Spleen (tissue), 11 donors: ENCODE data around the gene INTS6L. TPM values are rescaled to one million over a fixed set of nuclear protein-coding genes. Genes with fewer than 3 reads are reported as not detected.
A peak's percentile ranks its signal among the peaks of the same experiment; 100 is the strongest.

Experiments used
- DNase-seq: peaks from one replicate; pipeline ENCODE4 v3.0.0-alpha.2; 2020
- H3K27ac ChIP-seq, 8 donors: fragments of 200-600 bp; sonication (generic) in 7 of 8; 1 replicate in 4 of 8; 2 replicates in 4 of 8; pipeline versions ENCODE4 v1.5.0 to v1.8.0; 2016 to 2021; ENCODE audit warnings: inconsistent platforms in 4 of 8, mild to moderate bottlenecking in 4 of 8, moderate library complexity in 1 of 8
- H3K27me3 ChIP-seq, 7 donors: fragments of 200-600 bp; sonication (generic) in 6 of 7; replicated peaks in 1 of 7; 1 replicate in 4 of 7; 2 replicates in 3 of 7; pipeline versions ENCODE4 v1.5.0 to v1.8.0; 2016 to 2021; ENCODE audit warnings: inconsistent platforms in 3 of 7, mild to moderate bottlenecking in 1 of 7
- H3K36me3 ChIP-seq, 6 donors: fragments of 200-600 bp; sonication (generic) in 5 of 6; 1 replicate in 4 of 6; 2 replicates in 2 of 6; pipeline versions ENCODE4 v1.5.0 to v1.8.0; 2016 to 2021; ENCODE audit warnings: inconsistent platforms in 2 of 6
- H3K4me1 ChIP-seq, 6 donors: fragments of 200-600 bp; sonication (generic) in 5 of 6; 1 replicate in 3 of 6; 2 replicates in 3 of 6; pipeline versions ENCODE4 v1.5.0 to v1.8.0; 2016 to 2021; ENCODE audit warnings: inconsistent platforms in 3 of 6
- H3K4me3 ChIP-seq, 8 donors: fragments of 200-600 bp; sonication (generic) in 7 of 8; 1 replicate in 4 of 8; 2 replicates in 4 of 8; pipeline versions ENCODE4 v1.5.0 to v1.8.0; 2016 to 2021; ENCODE audit warnings: inconsistent platforms in 4 of 8, mild to moderate bottlenecking in 4 of 8, moderate library complexity in 2 of 8
- H3K9me3 ChIP-seq, 8 donors: fragments of 200-600 bp; sonication (generic) in 7 of 8; 1 replicate in 4 of 8; 2 replicates in 4 of 8; pipeline versions ENCODE4 v1.5.0 to v1.8.0; 2016 to 2021; ENCODE audit warnings: inconsistent platforms in 4 of 8
- CTCF ChIP-seq, 11 experiments: fragments of 200-600 bp in 7 of 11; fragments of 450-650 bp in 4 of 11; sonication (generic) in 4 of 11; IDR thresholded peaks in 8 of 11; conservative IDR thresholded peaks in 3 of 11; 1 replicate in 7 of 11; 2 replicates in 4 of 11; pipeline versions ENCODE4 v1.4.0 to v1.8.0; 2016 to 2021; ENCODE audit warnings: antibody characterized with exemption in 11 of 11, inconsistent platforms in 4 of 11, mild to moderate bottlenecking in 1 of 11
- POLR2A ChIP-seq, 3 donors: fragments of 450-650 bp; IDR thresholded peaks; one replicate each; pipeline ENCODE4 v1.5.1; 2017; ENCODE audit warnings: antibody characterized with exemption in 3 of 3, mild to moderate bottlenecking in 1 of 3
- POLR2AphosphoS5 ChIP-seq, 3 donors: sonication (generic); formaldehyde crosslinking; IDR thresholded peaks; one replicate each; pipeline ENCODE4 v1.5.1; 2017; ENCODE audit warnings: antibody characterized with exemption in 3 of 3
- WGBS, 5 donors: extraction: QIAGEN DNeasy Blood & Tissue Kit in 3 of 5; methylation state at CpG; one replicate each; pipeline versions ENCODE4 v1.1.5 to v1.1.7; 2013 to 2018; 5-methylcytosine and 5-hydroxymethylcytosine counted together
- intact Hi-C: fragments of 100-400 bp; cut with DNase I; formaldehyde crosslinking; loops from one replicate; pipeline ENCODE4 v1.15.0; 2023; ENCODE audit warnings: low total_unique reads
- polyA plus RNA-seq, 3 donors: library from polyadenylated mRNA; stranded (reverse); fragments of 200-250 nt; gene quantifications; one replicate each; pipeline ENCODE4 v1.2.1, GENCODE V29; 2013
- total RNA-seq, 7 donors: library from RNA; depleted of rRNA in 3 of 7; stranded (reverse); fragments of >200 nt in 3 of 7; fragmentation: NEBNext Ultra II Directional in 4 of 7; extraction: Animal tissue kit (Norgen Biotek cat#: 25700) in 4 of 7; gene quantifications; one replicate each; pipeline versions ENCODE4 v1.1.0 to v1.2.1, GENCODE V29; 2016 to 2021
- donor health status: healthy with polysubstance abuse.
- donor health status: DM: no; HTN: no; CAD: no; lungs with moderate emphysema.
- donor health status: DM: no; HTN: no; CAD: no.
- donor health status: Bipolar disorder and iron deficiency.
- donor health status: healthy.
- donor health status: DM: no; HTN: no; CAD: no.
- donor health status: DM: yes; HTN: yes; CAD: no.

Gene INTS6L
- total and polyA plus RNA-seq, 10 donors = 17.5 to 36.0 (median 19.9) TPM

GRCh38 chrX:135481696-135482179 is 38.7 kb upstream of the INTS6L start:
- WGBS, 5 donors = 76 to 93% (median 90%) methylated on average over 7 of the region's 7 CpGs
- Histone ChIP-seq H3K4me1 (peaks cover 0 to 4% (median 0%) of the 10 kb centered on the region in 6 donors), H3K27me3 (peaks cover 0 to 5% (median 0%) of the 10 kb centered on the region in 7 donors), H3K9me3 (no peaks in the 10 kb centered on the region), H3K36me3 (no peaks in the 10 kb centered on the region), H3K4me3 (no peak overlapping the region), H3K27ac (no peak overlapping the region)
- no peak for TF ChIP-seq POLR2A (IDR thresholded peaks at IDR 0.05)
- no peak for TF ChIP-seq CTCF (IDR thresholded peaks at IDR 0.05 in 8 of 11, conservative IDR thresholded peaks at IDR 0.05 in 3 of 11)
- TF ChIP-seq POLR2AphosphoS5 (IDR thresholded peaks at IDR 0.05) = no peak
- no peak for DNase-seq
- intact Hi-C loops = loop anchor here (10.0 kb wide), 1 partner anchor 93 kb away; no protein-coding TSS in a partner anchor

- Histone ChIP-seq H3K27ac (no peak overlapping the region), H3K4me1 (no peaks in the 10 kb centered on the region), H3K4me3 (no peak overlapping the region), H3K27me3 (peaks cover 0 to 5% (median 0%) of the 10 kb centered on the region in 7 donors), H3K9me3 (no peaks in the 10 kb centered on the region), H3K36me3 (no peaks in the 10 kb centered on the region)
- intact Hi-C loops = loop anchor here (10.0 kb wide), 1 partner anchor 90 kb away; no protein-coding TSS in a partner anchor
- no peak for DNase-seq
- 38 to 66% (median 54%) methylated on average over 3 of the region's 3 CpGs for WGBS, 5 donors
- peak in 10 of 11 experiments; percentile 28 to 57 (median 50) for TF ChIP-seq CTCF (IDR thresholded peaks at IDR 0.05 in 8 of 11, conservative IDR thresholded peaks at IDR 0.05 in 3 of 11)
- no peak for TF ChIP-seq POLR2A (IDR thresholded peaks at IDR 0.05)
These were observed 35.7 kb upstream of the INTS6L start for GRCh38 chrX:135484641-135485289.

GRCh38 chrX:135489542-135489941 is 30.9 kb upstream of the INTS6L start:
- intact Hi-C loops = loop anchor here (10.0 kb wide), 1 partner anchor 85 kb away; no protein-coding TSS in a partner anchor
- DNase-seq = no peak
- no peaks in the 10 kb centered on the region for H3K27me3 ChIP-seq
- no peaks in the 10 kb centered on the region for H3K36me3 ChIP-seq
- H3K27ac ChIP-seq = no peak overlapping the region
- 38 to 82% (median 54%) methylated on average over 1 of the region's 1 CpG for WGBS, 5 donors
- no peaks in the 10 kb centered on the region for H3K9me3 ChIP-seq
- no peak for TF ChIP-seq POLR2AphosphoS5 (IDR thresholded peaks at IDR 0.05)
- TF ChIP-seq POLR2A (IDR thresholded peaks at IDR 0.05) = no peak
- no peak for TF ChIP-seq CTCF (IDR thresholded peaks at IDR 0.05 in 8 of 11, conservative IDR thresholded peaks at IDR 0.05 in 3 of 11)
- no peaks in the 10 kb centered on the region for H3K4me1 ChIP-seq
- H3K4me3 ChIP-seq = no peak overlapping the region

- H3K9me3 ChIP-seq = no peaks in the 10 kb centered on the region
- intact Hi-C loops = no loop called here
- TF ChIP-seq POLR2A (IDR thresholded peaks at IDR 0.05) (no peak), CTCF (IDR thresholded peaks at IDR 0.05 in 8 of 11, conservative IDR thresholded peaks at IDR 0.05 in 3 of 11) (no peak), POLR2AphosphoS5 (IDR thresholded peaks at IDR 0.05) (no peak)
- no peak for DNase-seq
- 58 to 87% (median 79%) methylated on average over 4 of the region's 4 CpGs for WGBS, 5 donors
- H3K27ac ChIP-seq = no peak overlapping the region
- no peaks in the 10 kb centered on the region for H3K27me3 ChIP-seq
- H3K4me1 ChIP-seq = no peaks in the 10 kb centered on the region
- H3K36me3 ChIP-seq = no peaks in the 10 kb centered on the region
- H3K4me3 ChIP-seq = no peak overlapping the region
These were observed 29.4 kb upstream of the INTS6L start for GRCh38 chrX:135490979-135491514.
